SKM-1 (cell line): ENCODE data around the gene UTP25.
"Not testable (repeated sequence)": the region's sequence is repeated elsewhere in the genome, so short reads cannot be mapped to it uniquely, and the experiment has no call there.

Source experiments
- DNase-seq: peaks from one replicate; lab custom pipeline; 2025; ENCODE audit not compliant: unreplicated experiment; lab: John Stamatoyannopoulos, UW

UTP25 gene

GRCh38 chr1:209871006-209871405, 43.2 kb downstream of the UTP25 start:
- no peak for DNase-seq

- DNase-seq = no peak
These were observed 43.7 kb downstream of the UTP25 start for GRCh38 chr1:209871430-209871829.

GRCh38 chr1:209873067-209873799, 45.5 kb downstream of the UTP25 start:
- DNase-seq = no peak

GRCh38 chr1:209875515-209875914, 47.7 kb downstream of the UTP25 start:
- no peak for DNase-seq

GRCh38 chr1:209876078-209876800, 48.5 kb downstream of the UTP25 start:
- DNase-seq = no peak

GRCh38 chr1:209877087-209877764, 49.5 kb downstream of the UTP25 start:
- no peak for DNase-seq

GRCh38 chr1:209878964-209879363, 51.2 kb downstream of the UTP25 start:
- no peak for DNase-seq

- no peak for DNase-seq
These were observed 51.8 kb downstream of the UTP25 start for GRCh38 chr1:209879539-209879938.

GRCh38 chr1:209880031-209880430, 52.3 kb downstream of the UTP25 start:
- no peak for DNase-seq

GRCh38 chr1:209881619-209882018, 53.8 kb downstream of the UTP25 start:
- DNase-seq = no peak

GRCh38 chr1:209882286-209882685, 54.5 kb downstream of the UTP25 start:
- no peak for DNase-seq

- DNase-seq = no peak
These were observed 55.2 kb downstream of the UTP25 start for GRCh38 chr1:209882942-209883340.

- DNase-seq = no peak
These were observed 55.7 kb downstream of the UTP25 start for GRCh38 chr1:209883341-209883971.

- no peak for DNase-seq
These were observed 56.5 kb downstream of the UTP25 start for GRCh38 chr1:209884249-209884648.

GRCh38 chr1:209884665-209885117, 56.9 kb downstream of the UTP25 start:
- DNase-seq = no peak

- no peak for DNase-seq
These were observed 57.8 kb downstream of the UTP25 start for GRCh38 chr1:209885403-209886218.

GRCh38 chr1:209886219-209886536, 58.4 kb downstream of the UTP25 start:
- DNase-seq = no peak

- DNase-seq = not testable (repeated sequence)
These were observed 60.7 kb downstream of the UTP25 start for GRCh38 chr1:209888291-209889076.

GRCh38 chr1:209889077-209889418, 61.3 kb downstream of the UTP25 start:
- DNase-seq = no peak
